ENCODE results near the gene WNT3.
"Not testable (repeated sequence)": the region's sequence is repeated elsewhere in the genome, so short reads cannot be mapped to it uniquely, and the experiment has no call there.

Gene WNT3

GRCh38 chr17:46813920-46814319, 4.6 kb downstream of the WNT3 start:
- no peak for DNase-seq

GRCh38 chr17:46812624-46813318, 5.7 kb downstream of the WNT3 start:
- no peak for DNase-seq

GRCh38 chr17:46811978-46812583, 6.4 kb downstream of the WNT3 start:
- DNase-seq, result peak; percentile 37

GRCh38 chr17:46810837-46811236, 7.7 kb downstream of the WNT3 start:
- DNase-seq, result no peak

GRCh38 chr17:46809110-46809571, 9.4 kb downstream of the WNT3 start:
- no peak for DNase-seq

- no peak for DNase-seq
Observed at GRCh38 chr17:46805771-46806170, 12.7 kb downstream of the WNT3 start.

- no peak for DNase-seq
Observed at GRCh38 chr17:46803544-46803943, 14.9 kb downstream of the WNT3 start.

GRCh38 chr17:46802800-46803199, 15.7 kb downstream of the WNT3 start:
- no peak for DNase-seq

GRCh38 chr17:46800573-46800972, 17.9 kb downstream of the WNT3 start:
- DNase-seq, result no peak

- no peak for DNase-seq
Observed at GRCh38 chr17:46796956-46797530, 21.4 kb downstream of the WNT3 start.

- DNase-seq, result no peak
Observed at GRCh38 chr17:46796524-46796923, 22.0 kb downstream of the WNT3 start.

GRCh38 chr17:46796084-46796483, 22.4 kb downstream of the WNT3 start:
- DNase-seq, result no peak

GRCh38 chr17:46795379-46795952, 23.0 kb downstream of the WNT3 start:
- no peak for DNase-seq

GRCh38 chr17:46794318-46794717, 24.2 kb downstream of the WNT3 start:
- DNase-seq, result no peak

GRCh38 chr17:46793541-46793940, 25.0 kb downstream of the WNT3 start:
- DNase-seq, result no peak

GRCh38 chr17:46793023-46793422, 25.5 kb downstream of the WNT3 start:
- DNase-seq, result not testable (repeated sequence)

- no peak for DNase-seq
Observed at GRCh38 chr17:46792071-46792470, 26.4 kb downstream of the WNT3 start.

GRCh38 chr17:46791531-46791930, 27.0 kb downstream of the WNT3 start:
- no peak for DNase-seq

- no peak for DNase-seq
Observed at GRCh38 chr17:46790216-46790615, 28.3 kb downstream of the WNT3 start.

- DNase-seq, result no peak
Observed at GRCh38 chr17:46789610-46790009, 28.9 kb downstream of the WNT3 start.

- no peak for DNase-seq
Observed at GRCh38 chr17:46788796-46789195, 29.7 kb downstream of the WNT3 start.

- DNase-seq, result no peak
Observed at GRCh38 chr17:46788300-46788699, 30.2 kb downstream of the WNT3 start.

GRCh38 chr17:46787478-46787877, 31.0 kb downstream of the WNT3 start:
- DNase-seq, result no peak

- no peak for DNase-seq
Observed at GRCh38 chr17:46785696-46786095, 32.8 kb downstream of the WNT3 start.

Measured in right kidney (tissue), 1 donor.